NB4 (cell line): Measurements from ENCODE around the gene ELP1.
"Not testable (repeated sequence)": the region's sequence is repeated elsewhere in the genome, so short reads cannot be mapped to it uniquely, and the experiment has no call there.

Experiments used
- DNase-seq: peaks from one replicate; pipeline ENCODE4 v3.0.0; 2010; ENCODE audit warnings: low read depth
- H3K4me3 ChIP-seq: one replicate; pipeline ENCODE4 v1.5.1; 2011; ENCODE audit warnings: mild to moderate bottlenecking, low read depth, low read length, moderate library complexity
- CTCF ChIP-seq: IDR thresholded peaks from one replicate; pipeline ENCODE4 v1.5.1; 2012; ENCODE audit warnings: low read depth, low read length
- MAX ChIP-seq: IDR thresholded peaks from 2 replicates; pipeline ENCODE4 v1.6.1; 2011; ENCODE audit warnings: low read depth, low read length
- MYC ChIP-seq: IDR thresholded peaks from 2 replicates; pipeline ENCODE4 v1.6.1; 2011; ENCODE audit warnings: low read depth, low read length
- POLR2A ChIP-seq: IDR thresholded peaks from 2 replicates; pipeline ENCODE4 v1.6.1; 2011; ENCODE audit warnings: mild to moderate bottlenecking; ENCODE audit not compliant: insufficient read length; ENCODE audit errors: extremely low read depth

Gene ELP1

DNA sequence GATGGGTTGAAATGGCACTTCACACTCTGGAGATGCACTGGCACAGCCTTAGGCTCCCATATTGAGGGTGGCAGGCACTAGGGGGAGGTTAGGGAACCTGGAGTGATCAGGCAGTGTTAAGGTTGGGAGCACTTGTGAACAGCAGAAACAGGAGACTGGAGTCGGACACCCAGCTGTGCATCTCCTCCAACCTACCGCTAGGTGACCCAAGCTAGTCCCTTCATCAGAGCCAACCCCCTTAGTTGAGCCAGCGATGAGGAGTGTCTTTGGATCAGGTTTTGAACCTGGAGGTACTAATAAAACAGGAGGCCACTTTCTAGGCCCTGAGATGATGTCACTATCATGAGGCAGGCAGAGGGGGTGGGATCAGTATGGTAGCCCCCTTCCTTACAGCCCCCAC, 79.8 kb downstream of the ELP1 start:
- no peak for DNase-seq
- TF ChIP-seq MYC: no peak
- no peak for TF ChIP-seq CTCF
- TF ChIP-seq POLR2A: no peak
- no peak for TF ChIP-seq MAX

GRCh38 chr9:108852079-108852478, 81.8 kb downstream of the ELP1 start:
- no peak overlapping the region for H3K4me3 ChIP-seq
- no peak for TF ChIP-seq CTCF
- TF ChIP-seq POLR2A: no peak
- no peak for TF ChIP-seq MAX
- TF ChIP-seq MYC: no peak
- no peak for DNase-seq

More for the DNA sequence above, 79.8 kb downstream of the ELP1 start:
- H3K4me3 ChIP-seq: no peak overlapping the region

- H3K4me3 ChIP-seq: no peak overlapping the region
- TF ChIP-seq POLR2A: no peak
- no peak for TF ChIP-seq MAX
- TF ChIP-seq CTCF: no peak
- TF ChIP-seq MYC: no peak
- DNase-seq: no peak
Observed at GRCh38 chr9:108851138-108851537, 82.8 kb downstream of the ELP1 start.

- peak; percentile 39 for DNase-seq
- peak; percentile 21 for TF ChIP-seq CTCF
- peak; percentile 72 for TF ChIP-seq MAX
- TF ChIP-seq POLR2A: no peak
- TF ChIP-seq MYC: peak; percentile 34; the same call in 1 of the 2 replicates
Observed at GRCh38 chr9:108850293-108850897, 83.5 kb downstream of the ELP1 start.

GRCh38 chr9:108848296-108848695, 85.6 kb downstream of the ELP1 start:
- not testable (repeated sequence) for H3K4me3 ChIP-seq, DNase-seq

More at GRCh38 chr9:108850293-108850897, 83.5 kb downstream of the ELP1 start:
- no peak overlapping the region for H3K4me3 ChIP-seq

DNA sequence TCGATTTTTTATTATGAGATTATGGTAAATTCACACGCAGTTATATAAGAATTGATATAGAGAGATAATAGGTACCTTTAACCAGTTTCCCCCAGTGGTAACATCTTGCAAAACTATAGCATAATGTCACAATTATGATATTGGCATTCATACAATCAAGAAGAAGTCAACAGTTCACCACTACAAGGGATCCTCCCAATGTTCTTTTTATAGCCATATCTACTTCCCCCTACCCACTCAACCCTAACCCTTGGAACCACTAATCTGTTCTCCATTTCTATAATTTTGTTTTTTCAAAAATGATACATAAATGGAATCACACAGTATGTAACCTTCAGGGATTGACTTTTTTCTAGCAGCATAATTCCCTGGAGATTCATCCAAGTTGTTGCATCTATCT, 88.0 kb downstream of the ELP1 start:
- TF ChIP-seq MYC (no peak), MAX (no peak), CTCF (no peak)
- DNase-seq: peak; percentile 26
- H3K4me3 ChIP-seq: no peak overlapping the region
